GM18517 (cell line): ENCODE results near the gene FAM72B.
"Not testable (repeated sequence)": the region's sequence is repeated elsewhere in the genome, so short reads cannot be mapped to it uniquely, and the experiment has no call there.

Source experiments
- ATAC-seq: cut with Tn5 transposase; IDR thresholded peaks from one replicate; pipeline ENCODE4 v1.9.1; 2021; ENCODE audit warnings: mild to moderate bottlenecking, moderate library complexity; ENCODE audit not compliant: unreplicated experiment

Gene FAM72B

DNA sequence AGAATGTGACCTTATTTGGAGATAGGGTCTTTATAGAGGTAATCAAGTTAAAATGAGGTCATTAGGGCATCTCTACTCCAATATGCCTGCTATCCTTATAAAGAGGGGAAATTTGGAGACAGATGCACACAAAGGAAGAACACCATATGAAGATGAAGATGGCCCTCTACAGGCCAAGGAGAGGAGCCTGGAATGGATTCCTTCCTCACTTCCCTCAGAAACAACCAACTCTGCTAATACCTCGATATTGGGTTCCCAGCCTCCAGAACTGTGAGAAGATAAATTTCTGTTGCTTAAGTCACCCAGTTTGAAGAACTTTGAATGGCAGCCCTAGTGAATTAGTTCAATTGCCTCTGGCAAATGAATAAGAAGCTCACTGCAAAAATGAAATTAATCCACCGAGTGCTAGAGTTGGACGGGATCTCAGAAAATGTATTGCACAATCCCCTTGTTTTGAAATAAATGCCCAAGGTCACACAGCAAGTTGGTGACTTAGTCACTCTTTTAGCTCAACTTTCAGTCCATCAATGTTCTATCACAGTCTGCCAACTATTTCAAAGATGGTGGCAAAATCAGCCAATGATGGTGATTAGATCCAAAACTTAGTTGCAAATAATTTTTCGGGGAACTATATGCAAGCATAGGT lies 27.1 kb downstream of the FAM72B start:
- ATAC-seq, result not testable (repeated sequence)

DNA sequence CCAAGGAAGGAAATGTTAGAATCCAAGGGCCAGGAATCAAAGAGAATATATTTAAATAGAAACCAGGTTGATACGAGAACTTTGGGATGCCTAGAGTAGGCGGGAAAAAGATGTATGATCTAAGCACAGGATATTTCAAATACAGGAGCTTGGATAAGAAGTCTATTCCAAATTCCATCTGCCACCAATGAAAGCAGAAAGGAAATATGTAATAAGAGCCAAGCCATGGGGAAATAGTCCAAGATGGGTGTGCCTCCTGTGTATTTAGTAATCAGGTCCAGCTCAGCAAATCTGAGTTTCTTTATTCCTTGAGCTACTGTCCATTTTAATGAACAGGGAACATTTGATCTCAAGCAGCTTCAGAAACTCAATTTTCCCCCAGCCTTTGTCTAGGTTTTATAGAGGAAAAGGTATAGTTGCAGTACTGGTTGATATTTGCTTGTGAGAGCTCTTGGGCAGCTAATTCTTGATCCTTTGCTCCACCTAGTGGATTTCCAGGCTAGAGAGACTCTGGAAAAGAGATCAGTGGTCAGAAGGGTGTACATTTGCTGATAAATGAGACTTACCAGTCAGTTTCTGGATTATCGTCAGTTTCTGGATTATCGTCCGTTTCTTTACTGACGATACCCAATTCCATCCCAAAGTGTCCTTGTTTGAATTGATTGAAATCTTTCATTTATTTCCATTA lies 28.3 kb downstream of the FAM72B start:
- not testable (repeated sequence) for ATAC-seq

DNA sequence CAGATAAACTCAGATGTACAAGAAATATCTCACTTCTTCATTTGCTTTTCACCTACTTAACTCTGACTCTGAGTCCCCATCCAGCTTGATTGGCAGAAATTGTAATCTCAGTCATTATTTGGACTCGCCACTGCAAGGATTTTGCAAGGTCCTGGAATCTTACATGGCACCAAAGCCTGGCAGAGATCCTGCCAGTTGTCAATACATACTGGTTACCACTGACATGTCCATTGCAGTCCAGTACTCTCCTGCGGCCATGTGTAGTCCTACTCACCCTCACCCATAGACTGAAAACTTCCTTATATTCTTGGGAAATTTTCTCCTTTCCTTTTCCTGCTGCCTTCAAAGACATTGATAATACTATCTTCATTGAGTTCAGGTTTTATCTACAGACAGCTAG lies 29.3 kb downstream of the FAM72B start:
- ATAC-seq, result not testable (repeated sequence)

- not testable (repeated sequence) for ATAC-seq
Measured at GRCh38 chr1:121152788-121153187, 31.4 kb downstream of the FAM72B start.

DNA sequence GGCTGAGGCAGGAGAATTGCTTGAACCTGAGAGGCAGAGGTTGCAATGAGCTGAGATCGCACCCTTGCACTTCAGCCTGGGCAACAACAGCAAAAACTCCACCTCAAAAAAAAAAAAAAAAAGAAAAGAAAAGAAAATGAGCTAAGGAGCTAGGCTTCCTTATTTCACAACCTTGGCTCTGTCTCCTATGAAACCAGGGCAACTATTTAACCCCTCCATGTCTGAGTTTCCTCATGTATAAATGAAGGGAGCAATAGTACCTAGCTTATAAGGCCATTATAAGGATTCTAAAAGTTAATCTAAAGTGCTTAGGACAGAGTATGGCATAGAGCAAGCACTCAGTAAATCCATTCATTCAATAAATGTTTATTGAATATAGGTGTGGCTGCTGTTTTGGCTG lies 32.8 kb downstream of the FAM72B start:
- not testable (repeated sequence) for ATAC-seq

DNA sequence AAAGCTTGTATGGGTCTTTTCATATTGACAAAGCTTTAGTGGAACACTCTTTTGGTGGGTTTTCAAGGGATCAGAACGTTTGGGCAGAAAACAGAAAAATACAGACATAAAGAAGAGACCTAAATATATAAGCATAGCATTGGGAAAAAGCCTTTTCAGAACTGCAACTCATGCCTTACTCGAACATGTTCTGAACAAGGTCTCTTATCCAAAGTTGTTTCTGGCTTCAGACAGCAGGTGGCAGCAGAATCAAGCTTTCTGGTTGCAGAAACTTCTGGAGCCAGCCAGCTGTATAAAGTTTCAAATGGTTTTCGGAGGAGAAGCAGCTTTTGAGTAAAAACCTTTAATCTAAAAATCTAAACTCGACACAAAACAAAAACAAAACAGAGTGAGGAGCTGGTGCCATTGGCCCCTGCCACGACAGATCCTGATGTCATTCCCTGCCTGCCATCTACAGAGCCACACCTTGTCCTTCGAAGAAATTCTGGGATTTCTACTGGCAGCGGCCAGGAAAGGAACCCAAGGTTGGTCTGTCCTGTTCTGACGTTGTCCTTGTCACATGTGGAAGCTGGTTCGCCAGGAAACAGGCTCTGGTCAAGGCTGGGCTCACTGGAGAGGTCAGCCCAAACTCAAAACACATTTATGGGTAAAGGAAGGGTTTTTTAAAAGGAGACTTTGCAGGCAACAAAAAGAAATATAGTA lies 35.5 kb downstream of the FAM72B start:
- not testable (repeated sequence) for ATAC-seq

GRCh38 chr1:121140393-121140792 lies 43.7 kb downstream of the FAM72B start:
- ATAC-seq, result not testable (repeated sequence)

GRCh38 chr1:121131494-121131893 lies 52.6 kb downstream of the FAM72B start:
- not testable (repeated sequence) for ATAC-seq

DNA sequence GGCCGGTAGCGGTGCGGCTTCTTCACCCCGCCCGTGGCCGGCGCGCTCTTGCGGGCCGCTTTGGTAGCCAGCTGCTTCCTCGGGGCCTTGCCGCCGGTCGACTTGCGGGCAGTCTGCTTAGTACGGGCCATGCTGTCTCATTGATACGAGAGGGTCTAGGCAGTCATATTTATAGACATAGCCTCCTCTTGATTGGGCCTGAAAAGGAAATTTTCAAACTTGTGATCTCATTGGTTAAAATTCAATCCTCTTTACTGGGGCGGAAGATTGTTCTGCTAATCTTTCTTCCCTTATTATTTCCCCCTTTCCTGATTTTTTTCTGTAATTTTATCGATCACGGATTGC lies 65.7 kb downstream of the FAM72B start:
- not testable (repeated sequence) for ATAC-seq
